Hematopoietic multipotent progenitor cell treated with erythropoietin and hydrocortisone succinate and interleukin-3 and kit ligand, for 17 days (in vitro differentiated cells): Measurements from ENCODE around the gene TRAPPC8.
"Not testable (repeated sequence)": the region's sequence is repeated elsewhere in the genome, so short reads cannot be mapped to it uniquely, and the experiment has no call there.

Experiments
- DNase-seq: peaks from one replicate; pipeline ENCODE4 v3.0.0-alpha.2; 2015; ENCODE audit warnings: low spot score

The TRAPPC8 gene, protein sequence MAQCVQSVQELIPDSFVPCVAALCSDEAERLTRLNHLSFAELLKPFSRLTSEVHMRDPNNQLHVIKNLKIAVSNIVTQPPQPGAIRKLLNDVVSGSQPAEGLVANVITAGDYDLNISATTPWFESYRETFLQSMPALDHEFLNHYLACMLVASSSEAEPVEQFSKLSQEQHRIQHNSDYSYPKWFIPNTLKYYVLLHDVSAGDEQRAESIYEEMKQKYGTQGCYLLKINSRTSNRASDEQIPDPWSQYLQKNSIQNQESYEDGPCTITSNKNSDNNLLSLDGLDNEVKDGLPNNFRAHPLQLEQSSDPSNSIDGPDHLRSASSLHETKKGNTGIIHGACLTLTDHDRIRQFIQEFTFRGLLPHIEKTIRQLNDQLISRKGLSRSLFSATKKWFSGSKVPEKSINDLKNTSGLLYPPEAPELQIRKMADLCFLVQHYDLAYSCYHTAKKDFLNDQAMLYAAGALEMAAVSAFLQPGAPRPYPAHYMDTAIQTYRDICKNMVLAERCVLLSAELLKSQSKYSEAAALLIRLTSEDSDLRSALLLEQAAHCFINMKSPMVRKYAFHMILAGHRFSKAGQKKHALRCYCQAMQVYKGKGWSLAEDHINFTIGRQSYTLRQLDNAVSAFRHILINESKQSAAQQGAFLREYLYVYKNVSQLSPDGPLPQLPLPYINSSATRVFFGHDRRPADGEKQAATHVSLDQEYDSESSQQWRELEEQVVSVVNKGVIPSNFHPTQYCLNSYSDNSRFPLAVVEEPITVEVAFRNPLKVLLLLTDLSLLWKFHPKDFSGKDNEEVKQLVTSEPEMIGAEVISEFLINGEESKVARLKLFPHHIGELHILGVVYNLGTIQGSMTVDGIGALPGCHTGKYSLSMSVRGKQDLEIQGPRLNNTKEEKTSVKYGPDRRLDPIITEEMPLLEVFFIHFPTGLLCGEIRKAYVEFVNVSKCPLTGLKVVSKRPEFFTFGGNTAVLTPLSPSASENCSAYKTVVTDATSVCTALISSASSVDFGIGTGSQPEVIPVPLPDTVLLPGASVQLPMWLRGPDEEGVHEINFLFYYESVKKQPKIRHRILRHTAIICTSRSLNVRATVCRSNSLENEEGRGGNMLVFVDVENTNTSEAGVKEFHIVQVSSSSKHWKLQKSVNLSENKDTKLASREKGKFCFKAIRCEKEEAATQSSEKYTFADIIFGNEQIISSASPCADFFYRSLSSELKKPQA (N-terminal part only)

DNA sequence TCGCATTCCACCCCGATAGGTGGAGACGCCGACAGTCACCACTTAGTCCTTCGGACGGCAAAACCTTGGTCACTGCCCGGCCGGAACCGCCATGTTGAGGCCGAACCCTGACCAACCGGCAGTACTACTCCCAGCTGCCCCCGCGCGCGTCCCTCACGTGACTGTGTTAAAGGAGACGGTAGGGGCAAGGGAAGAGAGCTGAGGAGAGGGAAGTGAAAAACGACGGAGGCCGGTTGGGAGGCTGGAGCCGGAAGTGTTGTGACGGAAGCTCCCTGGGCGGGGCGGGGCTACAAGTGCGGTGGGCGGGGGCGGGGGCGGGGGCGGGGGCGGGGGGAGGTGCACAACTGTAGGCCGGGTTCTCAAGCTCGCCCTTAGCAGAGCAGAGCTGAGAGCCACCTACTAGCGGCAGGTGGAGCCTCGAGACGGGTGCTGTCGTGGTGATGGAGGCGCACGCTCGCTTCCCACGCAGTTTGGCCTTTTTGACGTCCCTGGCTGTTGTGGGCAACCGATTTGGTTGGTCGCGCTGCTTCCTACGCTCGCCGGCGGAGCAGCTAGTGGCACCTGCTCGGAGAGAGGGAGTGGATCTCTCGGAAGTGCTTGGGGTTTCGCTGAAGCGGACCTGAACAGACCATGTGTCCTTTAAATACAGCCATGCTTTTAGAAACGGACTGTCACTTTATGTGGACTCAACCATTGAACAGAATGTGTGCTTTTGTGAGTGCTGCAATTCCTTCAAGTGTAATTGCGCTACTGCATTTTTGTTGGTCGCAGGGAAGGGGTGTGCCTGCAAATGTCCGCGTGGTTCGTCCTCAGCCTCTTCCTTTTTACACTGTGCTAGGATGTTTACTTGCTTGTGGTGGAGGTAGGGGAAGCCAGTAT is at the start of gene TRAPPC8:
Gene TRAPPC8 (minus strand): TSS at position 130 of the 879 bp plus-strand sequence. CDS start 364 bp downstream, outside the sequence.
- DNase-seq = peak; percentile 98

DNA sequence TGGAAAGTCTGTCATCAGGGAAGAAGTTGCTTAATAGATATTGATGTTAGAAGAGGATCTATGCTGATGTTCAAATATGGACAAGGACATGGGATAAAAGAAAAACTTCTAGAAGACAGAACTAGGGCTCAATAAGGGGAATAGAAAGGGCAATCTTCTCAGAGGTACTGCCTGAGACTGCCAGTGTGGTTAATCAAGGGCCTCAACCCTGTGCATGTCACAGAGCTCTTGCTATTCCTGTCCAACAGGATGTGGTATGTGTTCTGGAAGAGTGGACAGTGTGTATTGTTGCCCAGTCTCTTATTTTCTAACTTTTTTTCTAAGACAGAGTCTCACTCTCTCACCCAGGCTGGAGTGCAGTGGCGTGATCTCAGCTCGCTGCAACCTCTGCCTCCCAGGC is 47.9 kb upstream of the TRAPPC8 start:
- DNase-seq = no peak

DNA sequence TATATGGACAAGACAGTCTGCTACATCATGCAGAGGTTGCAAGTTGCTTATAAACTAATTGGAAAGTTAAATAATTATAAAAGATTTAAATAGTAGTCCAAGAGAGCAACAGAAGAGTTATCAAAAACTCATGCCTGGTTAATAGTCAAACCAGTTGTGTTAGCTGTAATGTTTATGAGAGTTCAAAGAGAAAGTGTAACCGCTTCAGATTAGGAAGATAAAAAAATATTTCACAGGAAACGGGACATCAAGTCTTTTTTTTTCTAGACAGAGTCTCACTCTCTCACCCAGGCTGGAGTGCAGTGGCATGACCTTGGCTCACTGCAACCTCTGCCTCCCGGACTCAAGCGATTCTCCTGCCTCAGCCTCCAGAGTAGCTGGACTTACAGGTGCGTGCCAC is 41.0 kb upstream of the TRAPPC8 start:
- no peak for DNase-seq

DNA sequence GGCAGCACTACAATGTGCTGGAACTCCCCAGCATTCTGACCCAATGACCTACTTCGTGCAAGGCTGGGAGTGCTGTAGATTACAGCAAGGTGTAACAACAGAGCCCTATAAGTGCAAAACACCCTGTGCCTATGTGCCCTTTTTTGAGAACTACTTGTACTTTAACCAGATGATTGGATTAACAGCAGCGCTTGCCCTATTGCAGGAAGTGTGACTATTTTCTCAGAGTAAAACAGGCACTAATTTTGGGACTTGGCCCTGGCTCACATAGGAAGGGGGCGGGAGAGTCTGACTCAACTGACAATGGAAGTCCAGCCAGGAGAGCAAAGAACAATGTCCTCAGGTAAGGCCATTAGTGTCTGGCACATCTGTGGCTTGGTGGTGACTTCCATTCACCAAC is 40.1 kb upstream of the TRAPPC8 start:
- DNase-seq = no peak

DNA sequence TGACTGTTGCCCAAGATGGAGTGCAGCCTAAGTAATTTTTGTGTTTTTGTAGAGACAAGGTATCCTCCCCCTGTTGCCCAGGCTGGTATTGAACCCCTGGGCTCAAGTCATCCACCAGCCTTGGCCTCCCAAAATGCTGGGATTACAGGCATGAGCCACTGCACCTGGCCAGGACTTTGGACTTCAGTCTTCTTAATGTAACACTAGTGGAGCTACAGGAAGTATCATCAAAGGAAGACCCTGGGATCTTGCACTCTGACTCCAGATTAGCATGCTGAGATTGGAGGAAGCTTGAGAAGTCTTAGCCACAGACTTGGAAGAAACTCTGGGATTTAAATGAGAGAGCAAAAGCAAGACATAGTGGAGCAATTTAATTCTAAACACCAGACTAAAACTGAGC is 37.9 kb upstream of the TRAPPC8 start:
- no peak for DNase-seq

DNA sequence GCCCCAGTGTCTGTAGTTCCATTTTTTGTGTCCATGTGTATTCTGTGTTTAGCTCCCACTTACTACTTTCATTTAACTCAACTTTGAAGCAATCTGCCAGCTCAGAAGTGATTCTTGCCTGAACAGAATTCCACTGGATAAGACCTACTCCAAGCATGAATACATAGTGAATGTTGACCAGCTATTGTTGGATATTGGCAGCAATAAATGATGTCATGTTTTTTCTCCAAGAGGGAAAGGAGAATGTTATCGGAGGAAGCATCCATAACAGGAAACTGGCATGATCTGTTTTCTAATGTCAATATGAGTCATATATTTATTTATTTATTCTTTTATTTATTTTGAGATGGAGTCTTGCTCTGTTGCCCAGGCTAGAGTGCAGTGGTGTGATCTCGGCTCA is 36.8 kb upstream of the TRAPPC8 start:
- DNase-seq = no peak

DNA sequence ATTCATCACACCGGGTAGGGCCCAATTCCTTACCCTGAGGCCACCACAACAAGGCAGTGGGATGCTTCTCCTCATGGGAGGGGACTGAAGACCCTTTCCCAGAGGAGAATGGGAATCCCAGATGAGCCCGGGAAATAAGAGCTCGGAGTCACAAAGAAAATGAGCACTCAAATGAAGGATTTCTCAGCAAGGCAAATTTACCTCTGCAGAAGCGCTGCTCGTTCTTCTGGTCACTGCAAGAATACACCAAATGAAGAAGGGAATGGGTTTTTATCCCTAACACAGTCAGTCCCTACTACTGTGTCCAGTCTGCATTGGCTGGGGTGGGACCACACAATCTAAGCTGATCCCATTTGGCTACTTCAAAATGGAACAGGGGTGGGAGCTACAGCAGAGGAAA is 35.7 kb upstream of the TRAPPC8 start:
- no peak for DNase-seq

DNA sequence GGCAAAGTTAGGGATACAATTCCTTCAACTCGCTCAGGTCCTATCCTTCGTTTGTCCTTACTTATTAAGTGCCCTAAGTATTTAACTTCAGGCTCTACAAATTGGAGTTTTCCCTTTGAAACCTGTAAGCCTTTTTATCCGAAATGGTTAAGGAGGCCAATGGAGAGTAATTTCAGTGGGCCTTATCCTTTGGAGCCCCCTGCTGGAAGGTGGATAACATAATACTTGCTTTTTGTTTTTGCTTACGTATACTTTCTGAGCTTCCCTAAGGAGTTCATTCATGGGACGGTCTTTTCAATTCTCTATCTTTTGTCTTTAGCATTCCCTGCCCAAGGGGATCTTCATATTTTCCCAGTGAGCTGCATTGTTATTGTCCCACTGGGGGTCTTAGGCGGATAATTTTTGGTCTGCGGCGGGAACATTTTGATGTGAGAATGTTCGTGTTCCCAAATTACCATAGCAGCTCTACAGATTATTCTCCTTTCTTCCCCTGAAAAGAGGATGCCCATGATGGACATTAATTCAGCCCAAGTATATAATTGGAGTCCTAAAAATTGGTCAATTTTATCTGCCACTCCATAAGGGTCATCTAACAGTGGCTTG is 34.4 kb upstream of the TRAPPC8 start:
- peak; percentile 71 for DNase-seq

DNA sequence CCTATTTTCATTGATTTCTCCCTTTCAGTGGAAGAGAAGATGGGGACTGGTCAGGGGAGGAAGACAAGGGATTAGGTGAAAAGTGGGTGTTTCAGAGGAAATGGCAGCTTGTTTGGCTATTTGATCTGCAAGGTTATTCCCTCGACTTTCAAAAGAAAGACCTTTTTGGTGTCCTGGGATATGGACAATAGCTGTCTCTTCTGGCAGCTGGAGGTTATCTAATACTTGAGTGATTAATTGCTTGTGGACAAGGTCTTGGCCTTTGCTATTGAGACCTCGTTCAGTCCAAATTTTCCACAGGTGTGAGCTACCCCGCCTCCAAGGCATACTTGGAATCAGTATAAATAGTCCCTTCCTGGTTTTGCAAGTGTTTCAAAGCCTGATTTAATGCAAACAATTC is 33.3 kb upstream of the TRAPPC8 start:
- no peak for DNase-seq

DNA sequence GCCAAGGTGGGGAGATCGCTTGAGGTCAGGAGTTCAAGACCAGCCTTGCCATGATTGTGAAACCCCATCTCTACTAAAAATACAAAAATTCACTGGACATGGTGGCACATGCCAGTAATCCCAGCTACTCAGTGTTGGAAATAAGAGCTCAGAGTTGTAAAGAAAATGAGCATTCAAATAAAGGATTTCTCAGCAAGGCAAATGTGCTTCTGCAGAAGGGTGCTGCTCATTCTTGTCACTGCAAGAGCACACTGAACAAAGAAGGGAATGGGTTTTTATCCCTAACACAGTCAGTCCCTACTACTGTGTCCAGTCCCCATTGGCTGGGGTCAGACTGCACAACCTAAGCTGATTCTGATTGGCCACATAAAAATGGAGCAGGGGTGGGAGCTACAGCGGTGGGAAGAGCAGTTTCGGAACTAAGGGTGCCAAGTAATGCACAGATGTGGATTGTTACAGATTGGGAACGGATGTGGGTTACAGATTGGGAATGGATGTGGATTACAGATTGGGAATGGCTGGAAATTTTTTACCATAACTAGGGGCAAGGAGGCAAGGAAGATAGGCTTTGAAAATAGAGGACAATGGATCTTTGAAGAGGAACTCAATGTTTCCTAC is 31.1 kb upstream of the TRAPPC8 start:
- DNase-seq = no peak

DNA sequence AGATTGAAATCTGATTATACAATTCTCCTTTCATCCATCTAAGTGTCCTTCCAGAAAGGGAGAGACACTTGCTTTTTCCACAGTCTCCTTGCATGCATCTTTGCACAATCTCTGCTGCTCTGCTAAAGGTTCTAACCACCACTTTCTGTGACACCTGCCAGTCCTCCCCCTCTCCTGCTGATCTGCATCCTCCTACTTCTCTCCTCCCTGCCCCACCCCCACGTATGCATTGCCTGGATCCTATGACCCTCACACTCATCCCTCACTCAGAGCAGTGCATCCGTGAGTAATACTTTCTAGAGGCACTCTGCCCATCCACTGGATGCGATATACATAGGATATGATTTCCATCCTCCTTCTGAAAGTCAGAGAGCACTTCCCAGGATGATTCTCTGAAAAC is 27.7 kb upstream of the TRAPPC8 start:
- no peak for DNase-seq

DNA sequence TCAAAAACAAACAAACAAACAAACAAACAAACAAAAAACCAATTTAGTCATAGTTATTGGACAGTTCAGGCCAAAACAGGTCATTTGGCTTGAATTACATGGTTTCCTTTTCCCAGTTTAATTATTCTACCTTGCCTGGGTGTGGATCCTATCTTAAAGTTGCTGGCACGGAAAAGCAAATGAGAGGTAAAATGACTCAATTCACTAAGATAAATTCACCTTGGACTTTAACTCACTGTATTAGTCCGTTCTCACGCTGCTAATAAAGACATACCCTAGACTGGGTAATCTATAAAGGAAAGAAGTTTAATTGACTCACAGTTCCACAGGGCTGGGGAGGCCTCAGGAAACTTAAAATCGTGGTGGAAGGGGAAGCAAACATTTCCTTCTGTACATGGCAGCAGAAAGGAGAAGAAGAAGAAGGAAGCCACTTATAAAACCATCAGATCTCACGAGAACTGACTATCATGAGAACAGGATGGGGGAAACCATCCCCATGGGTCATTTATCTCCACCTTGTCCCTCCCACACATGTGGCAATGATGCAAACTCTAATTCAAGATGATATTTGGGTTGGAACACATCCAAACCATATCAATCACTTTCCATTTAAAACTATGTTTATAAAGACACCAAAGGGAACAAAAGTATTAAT is 22.5 kb upstream of the TRAPPC8 start:
- DNase-seq = no peak

DNA sequence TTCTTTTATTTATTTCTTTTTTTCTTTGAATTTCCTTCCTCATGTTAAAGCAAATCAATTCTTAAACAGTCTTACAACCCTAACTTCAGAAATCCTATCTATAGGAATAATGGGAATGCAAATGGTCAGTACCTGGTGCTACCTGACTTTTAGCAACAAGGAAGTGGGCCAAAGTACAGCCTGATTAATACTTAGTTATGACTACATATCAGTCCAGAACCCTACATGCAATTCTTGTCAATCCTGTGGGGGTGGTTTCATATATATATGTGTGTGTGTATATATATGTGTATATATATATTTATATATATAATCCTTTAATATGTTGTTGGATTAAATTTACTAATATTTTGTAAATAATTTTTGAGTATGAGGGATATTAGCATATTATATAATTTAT is 14.8 kb upstream of the TRAPPC8 start:
- no peak for DNase-seq

DNA sequence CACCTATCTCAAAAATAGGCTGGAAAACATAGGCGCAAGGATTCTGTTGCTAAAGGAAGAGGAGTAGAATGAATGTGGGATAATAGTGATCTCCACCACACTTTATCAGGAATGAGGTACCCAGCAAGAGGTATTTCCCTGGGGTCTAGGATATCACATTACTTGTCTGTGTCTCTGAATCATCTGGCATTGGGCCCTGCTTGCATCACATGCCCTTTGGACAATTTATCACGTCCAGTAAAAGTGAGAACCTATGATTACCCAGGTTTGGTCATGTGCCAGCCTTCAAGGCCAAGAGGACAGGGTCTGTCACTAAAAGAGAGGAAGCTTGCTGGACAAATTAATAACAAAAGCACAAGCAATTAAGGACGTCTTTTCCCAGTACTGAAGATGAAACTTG is 11.4 kb upstream of the TRAPPC8 start:
- DNase-seq = no peak

DNA sequence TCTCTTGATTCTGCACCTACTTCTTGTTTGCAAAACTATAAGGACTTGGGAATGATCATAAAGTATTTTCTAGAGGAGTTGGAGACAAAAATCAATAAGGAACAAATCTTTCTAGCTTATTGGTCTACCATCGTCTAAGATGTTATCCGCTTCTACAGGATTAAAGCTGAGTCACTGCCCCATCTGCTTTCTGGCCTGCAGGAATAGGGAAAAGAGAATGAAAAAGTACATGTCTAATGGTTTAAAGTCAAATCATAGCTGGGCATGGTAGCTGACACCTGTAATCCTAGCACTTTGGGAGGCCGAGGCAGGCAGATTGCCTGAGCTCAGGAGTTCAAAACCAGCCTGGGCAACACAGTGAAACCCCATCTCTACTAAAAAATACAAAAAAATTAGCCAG is 10.8 kb upstream of the TRAPPC8 start:
- DNase-seq = not testable (repeated sequence)

DNA sequence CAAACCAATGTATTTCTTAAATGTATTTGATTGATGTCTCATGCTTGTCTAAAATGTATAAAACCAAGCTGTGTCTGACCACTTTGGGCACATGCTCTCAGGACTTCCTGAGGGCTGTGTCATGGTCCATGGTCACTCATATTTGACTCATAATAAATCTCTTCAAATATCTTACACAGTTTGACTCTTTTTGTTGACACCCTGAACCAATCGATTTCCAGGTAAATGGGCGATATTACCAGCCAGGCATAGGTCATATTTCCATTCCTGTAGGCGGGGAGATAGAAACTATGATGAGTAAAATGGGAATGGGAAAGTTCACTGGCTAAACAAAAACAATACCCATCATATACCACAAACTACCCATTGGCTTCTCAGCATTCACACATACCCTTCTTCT is 9.3 kb upstream of the TRAPPC8 start:
- no peak for DNase-seq

DNA sequence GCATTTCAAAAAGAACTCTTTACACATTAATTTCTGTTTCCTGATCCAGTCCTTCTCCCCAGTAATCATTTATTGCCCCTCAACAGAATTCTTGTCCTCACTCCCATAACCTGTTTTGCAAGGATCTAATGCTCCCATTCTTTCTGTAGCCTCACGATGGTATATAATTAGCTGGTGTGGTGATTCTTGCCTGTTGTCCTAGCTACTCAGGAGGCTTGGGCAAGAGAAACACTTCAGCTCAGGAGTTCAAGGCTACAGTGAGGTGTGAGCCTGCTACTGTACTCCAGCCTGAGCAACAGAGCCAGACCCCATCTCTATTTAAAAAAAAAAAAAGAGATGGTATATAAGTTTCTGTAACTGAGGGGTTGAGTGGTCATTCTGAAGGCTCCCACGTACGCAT is 7.7 kb upstream of the TRAPPC8 start:
- no peak for DNase-seq

DNA sequence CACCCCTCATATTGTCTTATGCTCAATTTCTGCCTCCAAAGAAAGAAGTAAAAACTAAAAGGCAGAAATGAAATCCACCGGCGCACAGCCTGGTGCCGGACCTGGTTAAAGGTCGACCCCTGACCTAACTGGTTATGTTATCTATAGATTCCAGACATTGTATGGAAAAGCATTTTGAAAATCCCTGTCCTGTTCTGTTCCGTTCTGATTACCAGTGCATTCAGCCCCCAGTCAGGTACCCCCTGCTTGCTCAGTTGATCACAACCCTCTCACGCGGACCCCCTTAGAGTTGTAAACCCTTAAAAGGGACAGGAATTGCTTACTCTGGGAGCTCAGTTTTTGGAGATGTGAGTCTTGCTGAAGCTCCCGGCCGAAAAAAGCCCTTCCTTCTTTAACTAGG is 5.4 kb upstream of the TRAPPC8 start:
- not testable (repeated sequence) for DNase-seq

DNA sequence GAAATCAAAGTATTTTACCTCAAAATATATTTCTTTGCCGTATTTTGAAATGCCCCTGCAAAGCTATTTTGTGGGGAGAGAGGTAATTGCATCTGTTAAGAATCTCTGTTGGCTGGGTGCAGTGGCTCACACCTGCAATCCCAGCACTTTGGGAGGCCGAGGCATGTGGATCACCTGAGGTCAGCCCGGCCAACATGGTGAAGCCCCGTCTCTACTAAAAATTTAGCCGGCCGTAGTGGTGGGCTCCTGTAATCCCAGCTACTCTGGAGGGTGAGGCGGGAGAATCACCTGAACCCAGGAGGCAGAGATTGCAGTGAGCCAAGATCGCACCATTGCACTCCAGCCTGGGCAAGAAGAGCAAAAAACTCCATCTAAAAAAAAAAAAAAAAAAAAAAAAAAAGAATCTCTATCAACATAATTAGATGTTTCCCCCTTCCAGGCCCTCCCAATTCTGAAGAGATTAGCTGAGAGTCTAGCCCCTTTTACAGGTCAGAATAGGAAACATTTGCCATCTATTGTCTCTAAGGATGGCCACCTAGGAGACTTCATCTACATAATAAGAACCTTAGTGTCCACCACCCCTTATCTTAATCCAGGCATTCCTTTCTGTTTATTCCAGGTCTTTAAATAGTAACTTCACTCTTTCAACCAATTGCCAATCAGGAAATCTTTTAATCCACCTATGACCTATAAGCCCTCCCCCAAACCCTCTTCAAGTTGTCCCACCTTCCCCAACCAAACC is 3.5 kb upstream of the TRAPPC8 start:
- no peak for DNase-seq
